Neural cell (in vitro differentiated cells): ENCODE measurements around the gene DCST1.

ENCODE experiments used
- EP300 ChIP-seq: fragments of 450-650 bp; conservative IDR thresholded peaks from 2 replicates; pipeline ENCODE4 v1.6.1; 2014; ENCODE audit warnings: antibody characterized with exemption, mild to moderate bottlenecking, moderate library complexity; ENCODE audit not compliant: poor library complexity, severe bottlenecking
- EZH2 ChIP-seq: fragments of 200-600, 300-800 bp; shearing (Covaris generic), sonication (generic); IDR thresholded peaks from 2 replicates; pipeline ENCODE4 v1.6.1; 2014; ENCODE audit warnings: antibody characterized with exemption, low read length, borderline replicate concordance, mild to moderate bottlenecking; ENCODE audit not compliant: insufficient read depth, poor library complexity, severe bottlenecking
- MXI1 ChIP-seq: fragments of 450-650 bp; conservative IDR thresholded peaks from 2 replicates; pipeline ENCODE4 v1.6.1; 2014; ENCODE audit warnings: antibody characterized with exemption, mild to moderate bottlenecking; ENCODE audit not compliant: poor library complexity, severe bottlenecking
- POLR2AphosphoS5 ChIP-seq: IDR thresholded peaks from 2 replicates; pipeline ENCODE4 v1.6.1; 2012
- SMC3 ChIP-seq: fragments of 450-650 bp; conservative IDR thresholded peaks from 2 replicates; pipeline ENCODE4 v1.6.1; 2014; ENCODE audit warnings: antibody characterized with exemption, mild to moderate bottlenecking, moderate library complexity; ENCODE audit not compliant: poor library complexity
- TF ChIP-seq, protein P1 (sequence below): fragments of 450-650 bp; IDR thresholded peaks from 2 replicates; pipeline ENCODE4 v1.5.1; 2014; ENCODE audit warnings: antibody characterized with exemption, mild to moderate bottlenecking, moderate library complexity; ENCODE audit not compliant: poor library complexity, severe bottlenecking

DNA sequence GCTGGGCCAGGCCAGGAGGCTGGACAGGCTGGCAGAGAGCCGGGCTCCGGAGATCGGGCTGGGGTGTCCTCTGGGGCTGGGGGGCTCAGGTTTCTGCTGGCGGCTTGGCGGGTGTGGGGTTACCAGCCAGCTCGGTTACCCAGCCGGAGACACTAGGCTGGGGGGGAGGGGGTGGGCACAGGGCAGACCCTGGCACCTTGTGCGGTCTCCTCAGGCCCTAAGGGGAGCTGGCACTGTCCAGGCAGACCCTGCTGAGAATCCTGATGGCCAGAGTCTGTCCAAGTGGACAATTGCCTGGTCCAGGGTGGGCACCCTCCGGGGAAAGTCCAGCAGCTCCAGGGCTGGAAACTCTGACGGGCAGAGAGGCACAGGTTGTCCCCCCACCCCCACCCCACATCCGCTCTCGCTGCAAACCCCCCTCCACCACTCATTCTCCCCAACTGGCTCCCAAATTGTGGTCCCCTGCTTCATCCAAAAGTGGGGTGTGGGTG is 24.4 kb upstream of the DCST1 start:
- TF ChIP-seq EP300 = no peak
- TF ChIP-seq, protein P1, sequence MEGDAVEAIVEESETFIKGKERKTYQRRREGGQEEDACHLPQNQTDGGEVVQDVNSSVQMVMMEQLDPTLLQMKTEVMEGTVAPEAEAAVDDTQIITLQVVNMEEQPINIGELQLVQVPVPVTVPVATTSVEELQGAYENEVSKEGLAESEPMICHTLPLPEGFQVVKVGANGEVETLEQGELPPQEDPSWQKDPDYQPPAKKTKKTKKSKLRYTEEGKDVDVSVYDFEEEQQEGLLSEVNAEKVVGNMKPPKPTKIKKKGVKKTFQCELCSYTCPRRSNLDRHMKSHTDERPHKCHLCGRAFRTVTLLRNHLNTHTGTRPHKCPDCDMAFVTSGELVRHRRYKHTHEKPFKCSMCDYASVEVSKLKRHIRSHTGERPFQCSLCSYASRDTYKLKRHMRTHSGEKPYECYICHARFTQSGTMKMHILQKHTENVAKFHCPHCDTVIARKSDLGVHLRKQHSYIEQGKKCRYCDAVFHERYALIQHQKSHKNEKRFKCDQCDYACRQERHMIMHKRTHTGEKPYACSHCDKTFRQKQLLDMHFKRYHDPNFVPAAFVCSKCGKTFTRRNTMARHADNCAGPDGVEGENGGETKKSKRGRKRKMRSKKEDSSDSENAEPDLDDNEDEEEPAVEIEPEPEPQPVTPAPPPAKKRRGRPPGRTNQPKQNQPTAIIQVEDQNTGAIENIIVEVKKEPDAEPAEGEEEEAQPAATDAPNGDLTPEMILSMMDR = no peak
- no peak for TF ChIP-seq POLR2AphosphoS5
- no peak for TF ChIP-seq MXI1
- no peak for TF ChIP-seq EZH2
- no peak for TF ChIP-seq SMC3
